ENCODE data around the gene HOXA6. TPM values are rescaled to one million over a fixed set of nuclear protein-coding genes. Genes with fewer than 3 reads are reported as not detected.

HOXA6 gene
- total RNA-seq, 1 experiment from 2014 or later, result not detected

DNA sequence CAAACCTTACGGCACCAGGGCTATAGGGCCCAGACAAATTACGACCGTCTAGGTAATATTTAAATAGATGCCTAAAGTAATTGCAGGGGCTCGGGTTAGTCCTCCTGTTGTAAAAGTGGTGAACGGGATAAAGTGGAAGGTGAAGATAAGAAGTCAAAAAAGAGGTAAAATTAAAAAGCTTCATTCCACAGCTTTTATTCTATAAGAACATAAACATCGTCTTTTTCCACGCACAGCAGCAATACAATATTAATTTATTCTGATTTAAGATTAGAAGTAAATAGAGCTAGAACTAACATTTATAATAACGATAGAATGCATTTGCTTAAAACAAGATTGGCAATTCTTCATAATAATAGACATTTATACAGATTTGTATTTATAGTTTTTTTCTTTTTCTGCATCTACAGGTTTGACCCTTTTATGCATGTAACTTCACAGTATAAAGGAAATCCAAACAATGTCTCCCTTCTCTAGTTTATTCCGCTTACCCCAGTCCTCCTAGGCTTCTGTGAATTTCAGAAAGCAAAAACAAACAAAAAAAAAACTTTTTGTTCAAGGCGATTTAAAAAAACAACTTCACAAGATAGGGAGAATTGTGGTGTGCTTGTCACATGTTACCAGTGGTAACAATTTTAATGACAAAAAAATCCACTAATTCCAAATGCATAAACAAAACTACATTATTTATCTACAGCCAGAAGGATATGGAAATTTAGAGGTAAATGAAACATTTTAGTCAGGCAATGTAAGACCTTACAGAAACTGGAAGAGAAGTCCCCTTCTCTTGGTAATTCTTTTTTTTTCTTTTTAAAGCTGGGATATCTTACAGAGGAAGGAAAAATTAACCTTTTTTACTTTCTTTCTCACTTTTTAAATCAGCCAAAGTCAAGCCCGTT is 23.1 kb upstream of the HOXA6 start:
- TF ChIP-seq, protein P1, sequence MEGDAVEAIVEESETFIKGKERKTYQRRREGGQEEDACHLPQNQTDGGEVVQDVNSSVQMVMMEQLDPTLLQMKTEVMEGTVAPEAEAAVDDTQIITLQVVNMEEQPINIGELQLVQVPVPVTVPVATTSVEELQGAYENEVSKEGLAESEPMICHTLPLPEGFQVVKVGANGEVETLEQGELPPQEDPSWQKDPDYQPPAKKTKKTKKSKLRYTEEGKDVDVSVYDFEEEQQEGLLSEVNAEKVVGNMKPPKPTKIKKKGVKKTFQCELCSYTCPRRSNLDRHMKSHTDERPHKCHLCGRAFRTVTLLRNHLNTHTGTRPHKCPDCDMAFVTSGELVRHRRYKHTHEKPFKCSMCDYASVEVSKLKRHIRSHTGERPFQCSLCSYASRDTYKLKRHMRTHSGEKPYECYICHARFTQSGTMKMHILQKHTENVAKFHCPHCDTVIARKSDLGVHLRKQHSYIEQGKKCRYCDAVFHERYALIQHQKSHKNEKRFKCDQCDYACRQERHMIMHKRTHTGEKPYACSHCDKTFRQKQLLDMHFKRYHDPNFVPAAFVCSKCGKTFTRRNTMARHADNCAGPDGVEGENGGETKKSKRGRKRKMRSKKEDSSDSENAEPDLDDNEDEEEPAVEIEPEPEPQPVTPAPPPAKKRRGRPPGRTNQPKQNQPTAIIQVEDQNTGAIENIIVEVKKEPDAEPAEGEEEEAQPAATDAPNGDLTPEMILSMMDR (conservative IDR thresholded peaks at IDR 0.05), result no peak
- Histone ChIP-seq H4K20me1 (ENCODE audit: control insufficient read depth, insufficient read depth, insufficient read length) (no peaks in the 10 kb centered on the region), H3K4ac (ENCODE audit: low read depth, low read length) (no peak overlapping the region), H4K91ac (ENCODE audit: insufficient read length, low read depth, low read length) (no peak overlapping the region), H4K8ac (replicated peaks; ENCODE audit: insufficient read length, low read depth, low read length) (no peak overlapping the region), H3K27ac (ENCODE audit: insufficient read length, low read depth, low read length) (no peak overlapping the region), H3K14ac (ENCODE audit: insufficient read depth, low read length) (no peak overlapping the region), H2BK12ac (ENCODE audit: insufficient read length, low read depth, low read length) (no peak overlapping the region), H2AFZ (ENCODE audit: low read length) (no peak overlapping the region), H3K4me2 (ENCODE audit: insufficient read depth, insufficient read length, low read length) (no peak overlapping the region), H3K27me3 (ENCODE audit: insufficient read depth, low read length) (peaks cover 97% of the 10 kb centered on the region), H3K79me1 (ENCODE audit: insufficient read depth, low read depth, low read length, poor library complexity, severe bottlenecking) (no peaks in the 10 kb centered on the region), H3K4me1 (ENCODE audit: insufficient read depth, low read length) (no peaks in the 10 kb centered on the region), H3K9me3 (ENCODE audit: control insufficient read depth, low read depth, low read length) (no peaks in the 10 kb centered on the region), H4K5ac (ENCODE audit: insufficient read length, low read depth, low read length) (no peak overlapping the region), H3K79me2 (ENCODE audit: insufficient read depth, low read length) (no peaks in the 10 kb centered on the region), H2BK15ac (ENCODE audit: low read depth, low read length) (no peak overlapping the region), H3K9ac (ENCODE audit: extremely low read depth, insufficient read length, low read length) (no peak overlapping the region), H3K23ac (ENCODE audit: insufficient read length, low read depth, low read length) (no peak overlapping the region), H3K56ac (ENCODE audit: insufficient read length, low read depth, low read length) (no peak overlapping the region), H3T11ph (ENCODE audit: low read length) (no peak overlapping the region), H2BK5ac (ENCODE audit: insufficient read length, low read length) (no peak overlapping the region), H2AK5ac (ENCODE audit: insufficient read length, low read length) (no peak overlapping the region), H3K18ac (ENCODE audit: insufficient read length, low read depth, low read length) (no peak overlapping the region), H2BK120ac (ENCODE audit: low read depth, low read length, poor library complexity, severe bottlenecking) (no peak overlapping the region), H2BK20ac (ENCODE audit: low read depth, low read length, poor library complexity, severe bottlenecking) (no peak overlapping the region), H3K23me2 (ENCODE audit: insufficient read length, low read depth, low read length, poor library complexity, severe bottlenecking) (no peaks in the 10 kb centered on the region)
- Mint-ChIP-seq H3K4me1 (peaks cover 0 to 6% of the 10 kb centered on the region in 2 experiments; a peak in 2 of 4 replicates), H3K36me3 (ENCODE audit: insufficient read depth in 1 of 3, low read depth in 3 of 3) (no peaks in the 10 kb centered on the region; a peak in 1 of 7 replicates), H3K4me3 (no peak overlapping the region), H3K27me3 (ENCODE audit: low read depth) (peaks cover 98% of the 10 kb centered on the region), H3K27ac (no peak overlapping the region), H3K9me3 (peaks cover 6 to 25% of the 10 kb centered on the region in 2 experiments)
- no CpG with 5 or more reads among the region's 11 CpGs for WGBS (ENCODE audit: extremely low coverage, insufficient read length, low lambda C conversion rate)
- no peak for DNase-seq

Data from H9 (cell line).